A673 (cell line): ENCODE measurements around the gene SLC25A19. TPM values are rescaled to one million over a fixed set of nuclear protein-coding genes. Genes with fewer than 3 reads are reported as not detected.

Source experiments
- BruUV-seq: library from RNA; stranded (reverse); fragments of 400-500 nt; replicated peaks from 2 replicates; lab custom pipeline; 2021; lab: Mats Ljungman, UMichigan
- CTCF ChIA-PET: fragments of 300-600 bp; sonication (Branson Sonifier 250); formaldehyde crosslinking; loops from one replicate; lab custom pipeline; 2022; ENCODE audit warnings: antibody characterized with exemption; lab: Charles Lee
- POLR2A ChIA-PET: fragments of 300-600 bp; sonication (Branson Sonifier 250); formaldehyde crosslinking; loops from one replicate; lab custom pipeline; 2022; ENCODE audit warnings: antibody characterized with exemption; ENCODE audit not compliant: low non-redundant PET; lab: Charles Lee
- DNase-seq: peaks from one replicate; pipeline ENCODE4 v3.0.0-alpha.2; 2015; ENCODE audit warnings: low spot score
- H3K27ac ChIP-seq: fragments of 200-600 bp; sonication (generic); 2 replicates; pipeline ENCODE4 v1.5.1; 2016; ENCODE audit warnings: mixed run types, low read depth, mild to moderate bottlenecking, mixed read lengths, antibody characterized with exemption, low read length; ENCODE audit not compliant: poor library complexity, severe bottlenecking
- H3K27me3 ChIP-seq: fragments of 200-600 bp; sonication (generic); replicated peaks from 2 replicates; pipeline ENCODE4 v1.6.1; 2017; ENCODE audit warnings: mixed run types, low read depth, mild to moderate bottlenecking, mixed read lengths, antibody characterized with exemption, low read length; ENCODE audit not compliant: insufficient read depth, poor library complexity
- H3K36me3 ChIP-seq: fragments of 200-600 bp; sonication (generic); 2 replicates; pipeline ENCODE4 v1.6.1; 2016; ENCODE audit warnings: mixed run types, mild to moderate bottlenecking, mixed read lengths, antibody characterized with exemption, low read length; ENCODE audit not compliant: insufficient read depth, poor library complexity, severe bottlenecking
- H3K4me1 ChIP-seq: fragments of 200-600 bp; sonication (generic); 2 replicates; pipeline ENCODE4 v1.6.1; 2017; ENCODE audit warnings: mixed run types, mild to moderate bottlenecking, mixed read lengths, antibody characterized with exemption, low read length; ENCODE audit not compliant: insufficient read depth, poor library complexity, severe bottlenecking
- H3K4me3 ChIP-seq: fragments of 200-600 bp; sonication (generic); 2 replicates; pipeline ENCODE4 v1.5.1; 2016; ENCODE audit warnings: low read depth, mixed run types, mild to moderate bottlenecking, mixed read lengths, low read length; ENCODE audit not compliant: poor library complexity, severe bottlenecking
- H3K9me3 ChIP-seq: fragments of 200-600 bp; sonication (generic); 2 replicates; pipeline ENCODE4 v1.6.1; 2016; ENCODE audit warnings: mixed run types, low read depth, mild to moderate bottlenecking, mixed read lengths, antibody characterized with exemption, low read length; ENCODE audit not compliant: poor library complexity, severe bottlenecking
- CTCF ChIP-seq: fragments of 300-800, 200-600 bp; sonication (generic); conservative IDR thresholded peaks from 2 replicates; pipeline ENCODE4 v1.5.1; 2017; ENCODE audit warnings: low read depth, mild to moderate bottlenecking, antibody characterized with exemption, low read length, moderate library complexity, mixed read lengths
- EZH2 ChIP-seq: fragments of 200-600 bp; sonication (generic); IDR thresholded peaks from 2 replicates; pipeline ENCODE4 v1.6.1; 2017; ENCODE audit warnings: borderline replicate concordance, low read depth, mild to moderate bottlenecking, mixed read lengths, antibody characterized with exemption, low read length; ENCODE audit not compliant: poor library complexity, severe bottlenecking
- intact Hi-C: fragments of 100-400 bp; cut with micrococcal nuclease; formaldehyde crosslinking; loops from one replicate; pipeline ENCODE4 v1.10.0; 2022; ENCODE audit not compliant: unreplicated experiment
- total RNA-seq: library from RNA; stranded (reverse); gene quantifications from 2 replicates; pipeline ENCODE4 v1.2.3, GENCODE V29; 2021

The SLC25A19 gene
- total RNA-seq, 1 experiment from 2014 or later, result 45.0 TPM

DNA sequence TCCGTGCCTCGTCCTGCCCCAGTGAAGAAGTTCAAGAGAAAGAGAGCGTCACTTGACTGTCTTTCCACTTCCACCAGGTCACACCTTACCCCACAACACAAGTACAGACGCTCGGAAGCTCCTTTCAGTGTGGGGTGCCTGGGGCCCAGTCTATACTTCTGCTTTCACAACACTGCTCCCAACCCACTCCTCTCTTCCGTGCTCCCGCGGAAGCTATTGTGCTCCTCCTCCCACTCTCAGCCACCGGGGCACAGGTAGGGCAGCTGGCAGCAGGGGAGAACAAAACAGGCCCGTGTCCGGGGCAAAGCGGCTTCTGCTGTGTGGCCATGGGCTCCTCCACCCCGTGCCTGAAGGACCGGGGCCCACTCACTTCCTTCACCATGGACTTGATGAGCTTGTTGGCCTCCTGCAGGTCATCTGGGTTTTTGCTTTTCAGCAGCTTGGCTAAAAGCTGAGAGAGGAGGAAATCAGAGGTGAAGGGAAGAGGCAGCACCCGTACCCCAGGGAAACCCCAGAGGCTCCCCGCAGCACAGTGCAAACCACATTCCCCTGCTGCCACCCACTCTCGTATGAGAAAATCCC lies 46.7 kb downstream of the SLC25A19 start:
- CTCF ChIA-PET, result interaction anchor here (0.6 kb wide), 1 partner anchor 120 kb away, joined by 4 read pairs; no protein-coding TSS in a partner anchor
- POLR2A ChIA-PET, result interaction anchor here (0.6 kb wide), 1 partner anchor 13 kb away, joined by 11 read pairs; no protein-coding TSS in a partner anchor
- intact Hi-C loops, result no loop called here

GRCh38 chr17:75241996-75242460 lies 47.2 kb downstream of the SLC25A19 start:
- intact Hi-C loops, result no loop called here
- no peak overlapping the region for H3K4me3 ChIP-seq
- POLR2A ChIA-PET, result no interaction called here
- H3K4me1 ChIP-seq, result peaks cover 6% of the 10 kb centered on the region
- CTCF ChIA-PET, result no interaction called here
- H3K9me3 ChIP-seq, result no peaks in the 10 kb centered on the region
- H3K36me3 ChIP-seq, result peaks cover 84% of the 10 kb centered on the region
- no peak overlapping the region for H3K27ac ChIP-seq
- TF ChIP-seq CTCF (no peak), EZH2 (no peak)
- DNase-seq, result no peak
- no TSS peak for BruUV-seq
- no peaks in the 10 kb centered on the region for H3K27me3 ChIP-seq

More for the DNA sequence above, 46.7 kb downstream of the SLC25A19 start:
- DNase-seq, result no peak
- BruUV-seq, result no TSS peak
- Histone ChIP-seq H3K9me3 (no peaks in the 10 kb centered on the region), H3K36me3 (peaks cover 79% of the 10 kb centered on the region), H3K4me1 (peaks cover 6% of the 10 kb centered on the region), H3K4me3 (no peak overlapping the region), H3K27ac (no peak overlapping the region), H3K27me3 (no peaks in the 10 kb centered on the region)
- TF ChIP-seq CTCF (no peak), EZH2 (no peak)

GRCh38 chr17:75241502-75241901 lies 47.7 kb downstream of the SLC25A19 start:
- H3K27me3 ChIP-seq, result no peaks in the 10 kb centered on the region
- H3K27ac ChIP-seq, result no peak overlapping the region
- H3K36me3 ChIP-seq, result peaks cover 85% of the 10 kb centered on the region
- no peak for TF ChIP-seq EZH2
- no peak for TF ChIP-seq CTCF
- H3K4me3 ChIP-seq, result no peak overlapping the region
- no TSS peak for BruUV-seq
- no peaks in the 10 kb centered on the region for H3K9me3 ChIP-seq
- H3K4me1 ChIP-seq, result peaks cover 6% of the 10 kb centered on the region
- intact Hi-C loops, result no loop called here
- no peak for DNase-seq
- ChIA-PET CTCF (interaction anchor here (1.8 kb wide), 1 partner anchor 29 kb away, joined by 11 read pairs; the partner anchor contains the start of gene MIF4GD), POLR2A (no interaction called here)
